Neural progenitor cell (in vitro differentiated cells): Measurements from ENCODE around the gene ADAMTSL1. TPM values are rescaled to one million over a fixed set of nuclear protein-coding genes. Genes with fewer than 3 reads are reported as not detected.

Experiments
- DNase-seq: peaks from one replicate; pipeline ENCODE4 v3.0.0-alpha.2; 2016; ENCODE audit warnings: low spot score
- H2AFZ ChIP-seq: fragments of 200-600 bp; sonication (generic); replicated peaks from 2 replicates; pipeline ENCODE4 v1.6.1; 2016; ENCODE audit warnings: antibody characterized with exemption
- H3F3A ChIP-seq: fragments of 200-600 bp; sonication (generic); 2 replicates; pipeline ENCODE4 v1.6.1; 2016; ENCODE audit warnings: antibody characterized with exemption, low read depth
- H3K27ac ChIP-seq: fragments of 200-600 bp; sonication (generic); 2 replicates; pipeline ENCODE4 v1.5.1; 2016; ENCODE audit warnings: mild to moderate bottlenecking
- H3K27me3 ChIP-seq: fragments of 200-600 bp; sonication (generic); 2 replicates; pipeline ENCODE4 v1.6.1; 2016; ENCODE audit warnings: mild to moderate bottlenecking, moderate library complexity
- H3K36me3 ChIP-seq: fragments of 200-600 bp; sonication (generic); 2 replicates; pipeline ENCODE4 v1.5.1; 2016
- H3K4me1 ChIP-seq: fragments of 200-600 bp; sonication (generic); 2 replicates; pipeline ENCODE4 v1.6.1; 2016; ENCODE audit warnings: mixed run types
- H3K4me2 ChIP-seq: fragments of 200-600 bp; sonication (generic); 2 replicates; pipeline ENCODE4 v1.6.1; 2016
- H3K4me3 ChIP-seq: fragments of 200-600 bp; sonication (generic); 2 replicates; pipeline ENCODE4 v1.5.1; 2016
- H3K79me2 ChIP-seq: fragments of 200-600 bp; sonication (generic); 2 replicates; pipeline ENCODE4 v1.6.1; 2016; ENCODE audit warnings: low read depth
- H3K9ac ChIP-seq: fragments of 200-600 bp; sonication (generic); 2 replicates; pipeline ENCODE4 v1.6.1; 2016
- H3K9me3 ChIP-seq: fragments of 200-600 bp; sonication (generic); 2 replicates; pipeline ENCODE4 v1.5.1; 2016; ENCODE audit warnings: low read depth
- H4K20me1 ChIP-seq: fragments of 200-600 bp; sonication (generic); 2 replicates; pipeline ENCODE4 v1.6.1; 2016; ENCODE audit warnings: low read depth
- H3K27ac Mint-ChIP-seq: 3 replicates; pipeline ENCODE4 v1.8.0; 2021; ENCODE audit warnings: mixed read lengths
- H3K27me3 Mint-ChIP-seq: 2 replicates; pipeline ENCODE4 v1.8.0; 2022; ENCODE audit warnings: low read depth, mild to moderate bottlenecking, inconsistent platforms, moderate library complexity, mixed read lengths; ENCODE audit not compliant: insufficient read depth
- H3K36me3 Mint-ChIP-seq: 3 replicates; pipeline ENCODE4 v1.8.0; 2021; ENCODE audit warnings: mixed read lengths
- H3K4me1 Mint-ChIP-seq: 3 replicates; pipeline ENCODE4 v1.8.0; 2021; ENCODE audit warnings: mixed read lengths
- H3K4me3 Mint-ChIP-seq: 3 replicates; pipeline ENCODE4 v1.8.0; 2021; ENCODE audit warnings: mild to moderate bottlenecking, moderate library complexity, mixed read lengths
- H3K9me3 Mint-ChIP-seq: 3 replicates; pipeline ENCODE4 v1.8.0; 2020; ENCODE audit warnings: mixed read lengths
- EZH2 ChIP-seq: fragments of 200-600 bp; sonication (generic); IDR thresholded peaks from 2 replicates; pipeline ENCODE4 v1.6.1; 2017; ENCODE audit warnings: antibody characterized with exemption, mild to moderate bottlenecking, moderate library complexity
- EZH2phosphoT487 ChIP-seq: fragments of 200-600 bp; sonication (generic); IDR thresholded peaks from 2 replicates; pipeline ENCODE4 v1.6.1; 2017; ENCODE audit warnings: antibody characterized with exemption
- total RNA-seq: library from RNA; depleted of rRNA; stranded (reverse); fragments of >200 nt; gene quantifications from 2 replicates; pipeline ENCODE4 v1.2.3, GENCODE V29; 2015; ENCODE audit warnings: low replicate concordance
- TF ChIP-seq, protein P1 (sequence below): fragments of 200-600 bp; sonication (generic); IDR thresholded peaks from 2 replicates; pipeline ENCODE4 v1.5.1; 2017; ENCODE audit warnings: antibody characterized with exemption, mild to moderate bottlenecking

ADAMTSL1 gene
- total RNA-seq, 1 donor from 2014 or later, result 0.73 TPM

DNA sequence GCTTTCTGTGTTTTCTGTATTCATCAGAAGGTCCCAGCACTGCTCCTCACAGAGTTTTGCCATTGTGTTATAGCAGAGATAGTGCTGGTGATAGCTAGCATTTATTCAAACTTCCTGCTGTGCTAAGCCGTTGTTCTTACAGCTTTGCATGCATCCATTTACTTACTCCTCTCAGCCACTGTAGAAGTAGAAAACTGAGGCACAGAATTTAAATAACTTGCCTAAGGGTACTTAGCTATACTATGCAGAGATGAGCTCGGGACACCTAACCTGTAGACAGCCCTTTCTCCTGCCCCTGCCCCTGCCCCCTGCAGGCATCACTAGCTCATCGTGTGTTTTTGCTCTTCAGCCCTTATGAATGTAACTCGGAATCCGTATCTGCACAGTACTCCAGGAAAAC lies 331.4 kb downstream of the ADAMTSL1 start:
- H3K9me3 Mint-ChIP-seq, result peaks cover 3% of the 10 kb centered on the region
- no peaks in the 10 kb centered on the region for H3K79me2 ChIP-seq
- no peak overlapping the region for H3K4me3 ChIP-seq
- no peaks in the 10 kb centered on the region for H3F3A ChIP-seq
- DNase-seq, result peak; percentile 37
- H3K4me1 ChIP-seq, result peaks cover 14% of the 10 kb centered on the region
- no peaks in the 10 kb centered on the region for H3K36me3 ChIP-seq
- no peaks in the 10 kb centered on the region for H4K20me1 ChIP-seq
- H3K4me2 ChIP-seq, result no peak overlapping the region
- H3K36me3 Mint-ChIP-seq, result no peaks in the 10 kb centered on the region
- no peak overlapping the region for H3K27ac ChIP-seq
- H3K27me3 ChIP-seq, result no peaks in the 10 kb centered on the region
- TF ChIP-seq, protein P1, sequence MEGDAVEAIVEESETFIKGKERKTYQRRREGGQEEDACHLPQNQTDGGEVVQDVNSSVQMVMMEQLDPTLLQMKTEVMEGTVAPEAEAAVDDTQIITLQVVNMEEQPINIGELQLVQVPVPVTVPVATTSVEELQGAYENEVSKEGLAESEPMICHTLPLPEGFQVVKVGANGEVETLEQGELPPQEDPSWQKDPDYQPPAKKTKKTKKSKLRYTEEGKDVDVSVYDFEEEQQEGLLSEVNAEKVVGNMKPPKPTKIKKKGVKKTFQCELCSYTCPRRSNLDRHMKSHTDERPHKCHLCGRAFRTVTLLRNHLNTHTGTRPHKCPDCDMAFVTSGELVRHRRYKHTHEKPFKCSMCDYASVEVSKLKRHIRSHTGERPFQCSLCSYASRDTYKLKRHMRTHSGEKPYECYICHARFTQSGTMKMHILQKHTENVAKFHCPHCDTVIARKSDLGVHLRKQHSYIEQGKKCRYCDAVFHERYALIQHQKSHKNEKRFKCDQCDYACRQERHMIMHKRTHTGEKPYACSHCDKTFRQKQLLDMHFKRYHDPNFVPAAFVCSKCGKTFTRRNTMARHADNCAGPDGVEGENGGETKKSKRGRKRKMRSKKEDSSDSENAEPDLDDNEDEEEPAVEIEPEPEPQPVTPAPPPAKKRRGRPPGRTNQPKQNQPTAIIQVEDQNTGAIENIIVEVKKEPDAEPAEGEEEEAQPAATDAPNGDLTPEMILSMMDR, result no peak
- no peak for TF ChIP-seq EZH2phosphoT487
- TF ChIP-seq EZH2, result no peak
- H3K9ac ChIP-seq, result no peak overlapping the region
- H3K9me3 ChIP-seq, result no peaks in the 10 kb centered on the region
- H3K4me1 Mint-ChIP-seq, result peaks cover 2% of the 10 kb centered on the region
- no peak overlapping the region for H3K4me3 Mint-ChIP-seq
- H3K27ac Mint-ChIP-seq, result peak overlapping the region; percentile 5
- H3K27me3 Mint-ChIP-seq, result no peaks in the 10 kb centered on the region
- peak overlapping the region; percentile 54 for H2AFZ ChIP-seq

DNA sequence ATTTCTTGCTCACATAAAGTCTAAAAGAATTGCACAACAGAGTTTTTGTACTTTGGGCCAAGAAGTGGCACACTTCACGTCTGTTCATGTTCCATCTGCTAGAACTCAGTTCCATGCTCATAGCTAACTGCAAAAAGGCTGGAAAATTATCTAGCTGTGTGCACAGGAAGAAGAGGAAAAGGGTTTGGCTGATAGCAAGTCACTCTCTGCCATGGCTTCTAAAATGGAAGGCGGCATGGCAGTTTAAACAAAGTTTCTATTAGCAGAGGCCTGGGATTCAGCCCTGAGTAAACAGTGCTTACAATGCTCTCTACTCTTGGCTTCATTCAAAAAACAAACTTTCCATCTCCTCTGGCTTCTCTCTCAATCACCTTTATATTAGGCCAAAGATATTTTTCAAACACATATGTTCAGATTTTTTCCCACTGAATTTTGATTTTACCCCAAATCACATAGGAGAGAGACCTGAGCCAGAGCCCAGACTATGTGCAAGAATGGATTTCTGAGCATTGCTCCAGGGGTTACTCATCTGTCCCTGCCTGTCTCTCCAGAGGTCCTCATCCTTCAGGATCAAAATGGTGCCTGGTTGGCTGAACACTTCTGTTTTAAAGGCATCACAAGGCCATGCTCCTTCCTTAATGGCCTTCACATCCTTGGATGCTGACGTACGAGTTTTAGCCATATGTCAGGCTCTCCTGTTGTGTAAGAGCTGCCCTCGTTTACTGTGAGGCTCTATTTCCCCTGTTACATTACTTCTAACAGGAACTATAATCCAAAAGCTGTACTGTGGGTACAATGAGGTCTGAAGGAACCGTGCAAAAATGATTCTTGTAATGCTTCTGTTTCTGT lies 332.5 kb downstream of the ADAMTSL1 start:
- no peak overlapping the region for H3K4me3 ChIP-seq
- H3K27me3 Mint-ChIP-seq, result no peaks in the 10 kb centered on the region
- H3K4me2 ChIP-seq, result no peak overlapping the region
- H3K27ac Mint-ChIP-seq, result no peak overlapping the region
- H3F3A ChIP-seq, result no peaks in the 10 kb centered on the region
- H3K4me1 Mint-ChIP-seq, result peaks cover 2% of the 10 kb centered on the region
- H3K9me3 Mint-ChIP-seq, result peaks cover 3% of the 10 kb centered on the region
- H3K9me3 ChIP-seq, result no peaks in the 10 kb centered on the region
- H3K9ac ChIP-seq, result no peak overlapping the region
- H3K27me3 ChIP-seq, result no peaks in the 10 kb centered on the region
- TF ChIP-seq EZH2 (no peak), EZH2phosphoT487 (no peak)
- TF ChIP-seq, protein P1, result no peak
- H3K27ac ChIP-seq, result no peak overlapping the region
- H2AFZ ChIP-seq, result peak overlapping the region; percentile 54
- no peaks in the 10 kb centered on the region for H3K36me3 Mint-ChIP-seq
- H3K36me3 ChIP-seq, result no peaks in the 10 kb centered on the region
- no peak overlapping the region for H3K4me3 Mint-ChIP-seq
- peaks cover 14% of the 10 kb centered on the region for H3K4me1 ChIP-seq
- no peaks in the 10 kb centered on the region for H3K79me2 ChIP-seq
- no peaks in the 10 kb centered on the region for H4K20me1 ChIP-seq
- DNase-seq, result no peak

DNA sequence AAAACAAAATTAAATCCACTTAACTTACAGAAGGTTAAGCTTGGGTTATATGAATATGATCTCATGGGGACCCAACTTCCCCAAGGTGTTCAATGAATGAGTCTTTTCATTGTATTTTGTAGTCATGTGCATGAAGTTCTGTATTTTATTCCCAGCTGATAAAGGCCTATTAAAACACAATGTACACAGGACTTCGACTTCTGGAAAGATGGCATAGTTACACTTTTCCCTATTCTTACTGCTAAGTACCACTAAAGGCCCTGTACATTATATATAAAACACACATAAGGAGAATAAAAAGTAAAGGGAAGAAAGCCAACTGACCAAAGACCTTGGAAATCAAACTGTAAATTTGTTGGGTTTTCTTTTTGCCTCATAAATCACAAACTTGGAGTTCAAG lies 336.6 kb downstream of the ADAMTSL1 start:
- H3K36me3 ChIP-seq, result no peaks in the 10 kb centered on the region
- no peaks in the 10 kb centered on the region for H3K36me3 Mint-ChIP-seq
- no peaks in the 10 kb centered on the region for H3K27me3 ChIP-seq

More for the DNA sequence above, 336.6 kb downstream of the ADAMTSL1 start:
- Histone ChIP-seq H2AFZ (no peak overlapping the region), H3K27ac (no peak overlapping the region), H3F3A (no peaks in the 10 kb centered on the region), H3K79me2 (no peaks in the 10 kb centered on the region), H4K20me1 (no peaks in the 10 kb centered on the region), H3K4me2 (no peak overlapping the region), H3K9me3 (no peaks in the 10 kb centered on the region), H3K4me1 (peaks cover 5% of the 10 kb centered on the region), H3K4me3 (no peak overlapping the region), H3K9ac (no peak overlapping the region)
- Mint-ChIP-seq H3K4me1 (no peaks in the 10 kb centered on the region), H3K27me3 (no peaks in the 10 kb centered on the region), H3K27ac (no peak overlapping the region), H3K4me3 (no peak overlapping the region), H3K9me3 (peaks cover 8% of the 10 kb centered on the region)
- no peak for TF ChIP-seq EZH2phosphoT487
- no peak for TF ChIP-seq EZH2
- TF ChIP-seq, protein P1, result no peak
- DNase-seq, result no peak
